ENCODE data around the gene GRHL1. TPM values are rescaled to one million over a fixed set of nuclear protein-coding genes. Genes with fewer than 3 reads are reported as not detected.

Gene GRHL1
- polyA plus RNA-seq, 1 experiment: 1.7 TPM

GRCh38 chr2:9985531-9986328 is 34.2 kb downstream of the GRHL1 start:
- Histone ChIP-seq H3K27me3 (ENCODE audit: control insufficient read depth, insufficient read depth, low read length) (no peaks in the 10 kb centered on the region), H3K4me3 (ENCODE audit: low read depth, low read length) (no peak overlapping the region), H3K36me3 (ENCODE audit: control insufficient read depth, insufficient read depth, low read length) (no peaks in the 10 kb centered on the region)
- ChIA-PET POLR2A (interaction anchor here (0.6 kb wide), 3 partner anchors 143 to 272 kb away, joined by 3 to 6 read pairs (median 5); partner anchors contain the start of gene TAF1B), CTCF (interaction anchor here (0.8 to 4.6 kb wide), 10 partner anchors 11 to 182 kb away, joined by 3 to 44 read pairs (median 6); partner anchors contain the start of gene TAF1B)
- DNase-seq (ENCODE audit: low read depth): no peak
- TF ChIP-seq CTCF (IDR thresholded peaks at IDR 0.05; ENCODE audit: insufficient read depth, low read depth, low read length): no peak

GRCh38 chr2:9988320-9988719 is 36.8 kb downstream of the GRHL1 start:
- H3K27me3 ChIP-seq (ENCODE audit: control insufficient read depth, insufficient read depth, low read length): no peaks in the 10 kb centered on the region
- no peak for DNase-seq (ENCODE audit: low read depth)
- no peak overlapping the region for H3K4me3 ChIP-seq (ENCODE audit: low read depth, low read length)
- no peak for TF ChIP-seq CTCF (IDR thresholded peaks at IDR 0.05; ENCODE audit: insufficient read depth, low read depth, low read length)
- ChIA-PET POLR2A (no interaction called here), CTCF (no interaction called here)
- no peaks in the 10 kb centered on the region for H3K36me3 ChIP-seq (ENCODE audit: control insufficient read depth, insufficient read depth, low read length)

- CTCF ChIA-PET: interaction anchor here (0.8 to 1.0 kb wide), 3 partner anchors 173 to 193 kb away, joined by 3 read pairs; no protein-coding TSS in a partner anchor
- POLR2A ChIA-PET: no interaction called here
- no peaks in the 10 kb centered on the region for H3K27me3 ChIP-seq (ENCODE audit: control insufficient read depth, insufficient read depth, low read length)
- no peak for DNase-seq (ENCODE audit: low read depth)
- H3K4me3 ChIP-seq (ENCODE audit: low read depth, low read length): no peak overlapping the region
- no peak for TF ChIP-seq CTCF (IDR thresholded peaks at IDR 0.05; ENCODE audit: insufficient read depth, low read depth, low read length)
- no peaks in the 10 kb centered on the region for H3K36me3 ChIP-seq (ENCODE audit: control insufficient read depth, insufficient read depth, low read length)
Measured at GRCh38 chr2:9990736-9991135, 39.2 kb downstream of the GRHL1 start.

GRCh38 chr2:9991221-9991620 is 39.7 kb downstream of the GRHL1 start:
- no peak for DNase-seq (ENCODE audit: low read depth)
- Histone ChIP-seq H3K27me3 (ENCODE audit: control insufficient read depth, insufficient read depth, low read length) (no peaks in the 10 kb centered on the region), H3K36me3 (ENCODE audit: control insufficient read depth, insufficient read depth, low read length) (no peaks in the 10 kb centered on the region), H3K4me3 (ENCODE audit: low read depth, low read length) (no peak overlapping the region)
- TF ChIP-seq CTCF (IDR thresholded peaks at IDR 0.05; ENCODE audit: insufficient read depth, low read depth, low read length): no peak
- POLR2A ChIA-PET: no interaction called here
- CTCF ChIA-PET: interaction anchor here (0.7 to 1.0 kb wide), 4 partner anchors 144 to 194 kb away, joined by 3 read pairs; no protein-coding TSS in a partner anchor

GRCh38 chr2:9991829-9992273 is 40.4 kb downstream of the GRHL1 start:
- CTCF ChIA-PET: interaction anchor here (0.7 to 1.4 kb wide), 4 partner anchors 20 to 192 kb away, joined by 3 to 5 read pairs (median 3); no protein-coding TSS in a partner anchor
- no peaks in the 10 kb centered on the region for H3K27me3 ChIP-seq (ENCODE audit: control insufficient read depth, insufficient read depth, low read length)
- H3K4me3 ChIP-seq (ENCODE audit: low read depth, low read length): no peak overlapping the region
- TF ChIP-seq CTCF (IDR thresholded peaks at IDR 0.05; ENCODE audit: insufficient read depth, low read depth, low read length): no peak
- DNase-seq (ENCODE audit: low read depth): no peak
- H3K36me3 ChIP-seq (ENCODE audit: control insufficient read depth, insufficient read depth, low read length): no peaks in the 10 kb centered on the region
- POLR2A ChIA-PET: no interaction called here

All from BJ (cell line).